Activated CD4-positive, alpha-beta T cell treated with anti-CD3 and anti-CD28 coated beads, Interleukin-2, amount 10 ng/mL, durations not matched to agents 7 days and 5 days (primary cell): ENCODE measurements around the gene PDE7B. TPM values are rescaled to one million over a fixed set of nuclear protein-coding genes. Genes with fewer than 3 reads are reported as not detected.
A peak's percentile ranks its signal among the peaks of the same experiment; 100 is the strongest.

ENCODE experiments used
- CTCF ChIA-PET: fragments of 350-600 bp; sonication (Branson Sonifier 250); formaldehyde crosslinking; loops from one replicate; lab custom pipeline; 2021; ENCODE audit warnings: antibody characterized with exemption; lab: Charles Lee
- POLR2A ChIA-PET: fragments of 350-600 bp; sonication (Branson Sonifier 250); formaldehyde crosslinking; loops from one replicate; lab custom pipeline; 2021; ENCODE audit warnings: antibody characterized with exemption; lab: Charles Lee
- DNase-seq: peaks from one replicate; pipeline ENCODE4 v3.0.0-alpha.2; 2020
- H3K27ac Mint-ChIP-seq: one replicate; pipeline ENCODE4 v1.8.0; 2021; ENCODE audit warnings: mild to moderate bottlenecking, moderate library complexity, mixed read lengths
- H3K27me3 Mint-ChIP-seq: one replicate; pipeline ENCODE4 v1.8.0; 2021; ENCODE audit warnings: mixed read lengths
- H3K36me3 Mint-ChIP-seq: one replicate; pipeline ENCODE4 v1.8.0; 2021; ENCODE audit warnings: low read depth, mixed read lengths
- H3K4me1 Mint-ChIP-seq: one replicate; pipeline ENCODE4 v1.8.0; 2021; ENCODE audit warnings: mixed read lengths
- H3K4me3 Mint-ChIP-seq: one replicate; pipeline ENCODE4 v1.8.0; 2021; ENCODE audit warnings: mild to moderate bottlenecking, moderate library complexity, mixed read lengths
- H3K9me3 Mint-ChIP-seq: one replicate; pipeline ENCODE4 v1.8.0; 2021; ENCODE audit warnings: mixed read lengths
- total RNA-seq, 2 experiments: library from RNA; stranded (reverse); gene quantifications; one replicate each; pipeline ENCODE4 v1.2.3, GENCODE V29; 2021

Gene PDE7B
- 1 to 10 TPM in 1 of 2 experiments, under 1 TPM in 1; 0.57 to 1.2 TPM for total RNA-seq

DNA sequence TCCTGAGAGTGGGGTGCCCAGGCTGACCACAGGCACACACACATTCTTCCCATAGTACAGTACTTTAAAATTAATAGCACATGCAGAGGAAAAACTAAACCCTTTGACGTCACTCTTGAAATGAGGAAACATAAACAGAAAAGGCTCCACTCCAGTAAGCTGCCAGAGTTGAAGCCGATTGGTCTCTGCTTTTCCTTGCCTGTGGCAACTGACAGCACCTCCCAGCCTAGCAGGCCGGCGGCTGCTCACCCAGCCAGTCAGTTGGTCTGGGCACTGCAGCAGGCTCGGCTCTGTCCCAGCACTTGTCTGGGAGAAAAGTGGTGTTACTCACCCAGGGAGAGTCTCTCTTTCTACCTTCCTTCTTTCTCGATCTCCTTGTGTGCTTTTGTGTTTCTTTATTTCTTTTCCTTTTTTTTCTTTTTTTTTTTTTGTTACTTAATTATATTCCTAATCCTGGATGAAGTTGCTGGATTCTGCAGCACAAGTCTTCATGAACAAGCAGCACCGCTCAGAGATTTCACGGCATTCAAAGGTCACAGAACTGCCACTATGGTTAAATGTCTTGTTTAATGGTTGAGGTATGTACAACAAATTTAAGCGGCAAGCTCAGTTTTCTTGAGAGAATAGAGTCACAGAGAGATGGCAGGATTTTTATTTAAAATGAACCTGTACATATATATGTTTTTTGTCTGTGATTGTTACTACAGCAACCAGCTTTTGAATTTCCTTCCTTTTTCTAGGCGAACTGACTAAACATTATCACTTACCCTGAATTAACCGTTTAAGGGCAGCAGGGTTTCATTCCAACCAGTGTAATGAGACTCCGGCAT, at the start of gene PDE7B:
PDE7B (plus strand) TSS at position 260 of the 830 bp plus-strand sequence.
- DNase-seq = peak; percentile 59
- H3K27me3 Mint-ChIP-seq = no peaks in the 10 kb centered on the region
- H3K4me1 Mint-ChIP-seq = peaks cover 26% of the 10 kb centered on the region
- peaks cover 2% of the 10 kb centered on the region for H3K36me3 Mint-ChIP-seq
- POLR2A ChIA-PET = no interaction called here
- H3K9me3 Mint-ChIP-seq = no peaks in the 10 kb centered on the region
- CTCF ChIA-PET = interaction anchor here (0.6 to 1.8 kb wide), 7 partner anchors 11 to 1389 kb away, joined by 3 to 6 read pairs (median 3); no protein-coding TSS in a partner anchor
- peak within 1 kb of the TSS; percentile 71 for H3K4me3 Mint-ChIP-seq
- peak within 1 kb of the TSS; percentile 87 for H3K27ac Mint-ChIP-seq

DNA sequence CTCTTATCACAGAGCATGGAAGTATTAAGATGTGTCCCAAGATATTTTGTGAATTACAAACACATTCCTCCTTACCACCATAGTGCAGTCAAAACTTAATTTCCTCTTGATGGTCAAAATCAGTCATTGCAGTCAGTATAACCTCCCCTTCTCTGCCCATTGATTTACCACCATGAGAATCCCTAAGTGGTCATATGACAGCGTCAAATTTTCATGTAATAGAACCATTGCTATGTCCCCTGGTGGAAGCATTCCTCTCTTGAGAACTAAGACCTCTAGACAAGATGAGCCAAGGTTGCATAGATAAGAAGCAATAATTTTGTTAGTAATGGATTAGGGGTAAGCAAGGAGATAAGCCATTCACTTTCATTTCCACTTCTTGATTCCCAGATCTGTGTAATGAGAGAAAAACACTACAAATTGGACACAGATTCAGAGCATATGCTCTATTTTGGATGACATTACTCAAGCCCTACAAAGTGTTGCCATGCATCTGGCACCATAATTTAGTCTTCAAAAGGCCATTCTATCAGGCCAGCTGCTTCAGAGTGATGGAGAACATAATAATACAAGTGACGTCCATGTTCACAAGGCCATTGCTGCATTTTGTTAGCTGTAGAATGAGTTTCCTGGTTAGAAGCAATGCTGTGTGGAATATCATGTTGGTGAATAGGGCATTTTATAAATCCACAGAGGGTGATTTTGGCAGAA, 49.6 kb upstream of the PDE7B start:
- Mint-ChIP-seq H3K27me3 (no peaks in the 10 kb centered on the region), H3K36me3 (no peaks in the 10 kb centered on the region), H3K27ac (no peak overlapping the region), H3K9me3 (no peaks in the 10 kb centered on the region), H3K4me3 (no peak overlapping the region), H3K4me1 (no peaks in the 10 kb centered on the region)
- no peak for DNase-seq
- CTCF ChIA-PET = interaction anchor here (0.8 kb wide), 1 partner anchor 16 kb away, joined by 3 read pairs; no protein-coding TSS in a partner anchor
- POLR2A ChIA-PET = no interaction called here

DNA sequence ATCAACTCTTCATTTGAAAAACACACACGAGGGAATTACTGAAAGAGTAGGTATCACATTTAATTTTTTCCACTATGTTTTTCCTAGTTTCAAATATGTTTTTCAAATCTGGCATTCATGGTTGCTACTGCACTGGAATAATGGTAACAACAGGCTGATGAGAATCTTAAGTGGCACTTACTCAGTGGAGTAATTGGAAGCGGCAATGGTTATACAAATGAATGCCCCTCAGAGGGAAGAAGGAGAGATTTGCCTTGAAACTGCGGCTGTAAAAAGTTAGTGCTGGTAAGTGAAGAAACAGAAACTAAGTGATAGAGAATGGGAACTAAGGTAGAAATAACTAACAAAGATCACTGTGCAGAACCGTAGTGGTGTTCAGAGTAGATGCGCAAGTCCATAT, 41.0 kb upstream of the PDE7B start:
- DNase-seq = no peak
- H3K4me1 Mint-ChIP-seq = no peaks in the 10 kb centered on the region
- POLR2A ChIA-PET = no interaction called here
- peaks cover 3% of the 10 kb centered on the region for H3K9me3 Mint-ChIP-seq
- CTCF ChIA-PET = no interaction called here
- no peak overlapping the region for H3K4me3 Mint-ChIP-seq
- H3K36me3 Mint-ChIP-seq = no peaks in the 10 kb centered on the region
- H3K27ac Mint-ChIP-seq = no peak overlapping the region
- H3K27me3 Mint-ChIP-seq = no peaks in the 10 kb centered on the region

DNA sequence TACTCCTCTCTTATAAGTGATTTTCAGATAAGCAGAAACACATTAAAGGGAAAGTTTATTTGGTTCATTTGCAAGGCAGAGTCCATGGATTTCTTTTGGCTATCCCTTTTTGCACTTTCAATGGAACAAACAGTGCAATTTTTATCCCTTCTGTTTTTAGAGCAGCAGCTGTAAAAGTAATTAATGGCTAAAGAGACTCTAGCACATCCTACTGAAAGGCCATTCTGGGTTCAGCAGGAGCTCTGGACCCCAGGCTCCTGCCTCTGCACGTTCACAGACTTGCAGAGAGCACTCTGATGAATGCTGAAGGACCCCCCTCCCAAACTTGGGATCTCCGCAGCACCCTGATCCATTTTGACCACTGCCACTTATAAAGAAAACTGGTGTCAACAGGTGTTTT, 40.3 kb upstream of the PDE7B start:
- H3K9me3 Mint-ChIP-seq = peaks cover 3% of the 10 kb centered on the region
- POLR2A ChIA-PET = no interaction called here

DNA sequence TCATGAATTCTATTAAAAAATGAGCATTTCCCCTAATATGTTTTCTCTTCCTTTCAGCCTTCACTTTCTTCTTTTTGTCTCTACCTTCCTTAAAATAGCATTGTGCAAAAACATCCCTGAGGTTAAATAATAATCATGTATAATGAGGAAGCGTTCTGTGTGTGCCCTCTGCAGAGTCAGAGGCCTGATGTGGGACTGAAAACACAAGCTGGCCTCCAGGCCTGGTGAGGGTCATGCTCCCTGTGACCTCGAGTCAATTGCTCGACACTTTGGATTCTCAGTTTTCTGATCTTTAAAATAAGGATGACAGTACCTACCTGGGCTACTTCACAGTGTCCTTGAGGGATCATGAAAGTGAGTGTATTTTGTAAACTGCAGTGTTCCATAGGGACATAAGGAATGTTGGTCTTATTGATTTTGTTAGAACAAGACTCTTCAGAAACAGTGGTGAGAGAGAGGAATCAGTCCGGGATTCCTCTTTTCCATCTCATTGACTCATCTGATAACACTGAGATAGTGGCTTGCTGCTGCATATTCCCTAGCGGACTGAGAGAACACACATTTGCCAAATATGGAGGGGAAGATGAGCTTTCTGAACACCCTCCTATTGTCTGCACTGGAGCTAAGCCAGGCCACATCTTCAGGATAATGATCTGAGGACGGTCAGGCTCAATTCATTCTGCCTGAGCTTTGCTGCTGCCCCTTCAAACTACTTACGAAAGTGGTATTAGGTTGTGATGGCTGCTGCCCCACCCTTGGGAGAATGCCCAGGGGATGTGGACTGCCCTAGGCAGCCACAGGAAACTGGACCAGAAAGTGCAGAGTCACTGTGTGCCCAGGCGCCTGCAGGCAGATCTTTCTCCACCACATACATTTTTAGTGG, 39.6 kb upstream of the PDE7B start:
- Mint-ChIP-seq H3K27me3 (no peaks in the 10 kb centered on the region), H3K4me3 (no peak overlapping the region), H3K9me3 (peaks cover 3% of the 10 kb centered on the region), H3K27ac (no peak overlapping the region), H3K4me1 (no peaks in the 10 kb centered on the region), H3K36me3 (no peaks in the 10 kb centered on the region)
- DNase-seq = no peak
- ChIA-PET CTCF (interaction anchor here (0.9 kb wide), 1 partner anchor 22 kb away, joined by 3 read pairs; no protein-coding TSS in a partner anchor), POLR2A (no interaction called here)

More for the DNA sequence above, 40.3 kb upstream of the PDE7B start:
- Mint-ChIP-seq H3K4me1 (no peaks in the 10 kb centered on the region), H3K4me3 (no peak overlapping the region), H3K36me3 (no peaks in the 10 kb centered on the region), H3K27me3 (no peaks in the 10 kb centered on the region), H3K27ac (no peak overlapping the region)
- DNase-seq = no peak
- CTCF ChIA-PET = no interaction called here

DNA sequence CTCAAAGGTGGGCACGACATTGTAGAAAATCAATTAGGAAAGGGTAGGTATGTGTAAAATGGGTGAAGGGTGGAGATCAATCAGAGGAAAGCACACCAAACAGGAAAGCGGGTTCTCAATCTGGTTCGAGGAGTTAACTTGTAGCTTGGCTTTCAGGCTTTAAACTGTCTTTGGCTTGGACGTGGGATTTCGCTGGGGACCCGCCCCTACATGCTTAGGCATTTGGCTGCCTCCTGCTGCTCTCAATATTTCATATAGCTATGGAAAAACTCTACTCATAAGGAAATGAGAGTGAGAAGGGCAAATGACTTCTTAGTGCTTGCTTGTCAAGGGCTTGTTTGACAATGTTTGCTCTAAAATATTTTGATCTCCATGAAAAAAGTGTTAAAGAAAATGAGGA, 38.1 kb upstream of the PDE7B start:
- CTCF ChIA-PET = no interaction called here
- H3K4me1 Mint-ChIP-seq = no peaks in the 10 kb centered on the region
- H3K27ac Mint-ChIP-seq = no peak overlapping the region
- no peak overlapping the region for H3K4me3 Mint-ChIP-seq
- no peaks in the 10 kb centered on the region for H3K27me3 Mint-ChIP-seq
- no peak for DNase-seq
- H3K36me3 Mint-ChIP-seq = no peaks in the 10 kb centered on the region
- POLR2A ChIA-PET = no interaction called here
- H3K9me3 Mint-ChIP-seq = peaks cover 3% of the 10 kb centered on the region

DNA sequence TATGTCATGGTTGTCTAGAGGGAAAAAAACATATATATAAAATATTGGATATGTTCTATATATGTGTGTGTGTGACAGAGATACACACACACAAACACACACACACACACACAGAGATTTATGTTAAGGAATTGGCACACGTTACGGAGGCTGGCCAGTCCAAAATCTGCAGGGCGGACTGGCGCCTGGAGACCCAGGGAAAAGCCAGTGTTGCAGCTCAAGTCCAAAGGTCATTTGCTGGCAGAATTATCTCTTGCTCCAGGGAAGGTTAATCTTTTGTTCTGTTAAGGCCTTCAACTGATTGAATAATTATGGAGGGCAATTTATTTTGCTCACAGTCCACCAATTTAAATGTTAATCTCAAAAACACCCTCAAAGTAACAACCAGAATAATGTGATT, 37.5 kb upstream of the PDE7B start:
- no peaks in the 10 kb centered on the region for H3K27me3 Mint-ChIP-seq
- ChIA-PET POLR2A (no interaction called here), CTCF (interaction anchor here (0.6 kb wide), 1 partner anchor 674 kb away, joined by 3 read pairs; no protein-coding TSS in a partner anchor)
- H3K4me3 Mint-ChIP-seq = no peak overlapping the region
- no peaks in the 10 kb centered on the region for H3K36me3 Mint-ChIP-seq
- no peak for DNase-seq
- H3K4me1 Mint-ChIP-seq = no peaks in the 10 kb centered on the region
- no peak overlapping the region for H3K27ac Mint-ChIP-seq
- H3K9me3 Mint-ChIP-seq = peaks cover 2% of the 10 kb centered on the region

DNA sequence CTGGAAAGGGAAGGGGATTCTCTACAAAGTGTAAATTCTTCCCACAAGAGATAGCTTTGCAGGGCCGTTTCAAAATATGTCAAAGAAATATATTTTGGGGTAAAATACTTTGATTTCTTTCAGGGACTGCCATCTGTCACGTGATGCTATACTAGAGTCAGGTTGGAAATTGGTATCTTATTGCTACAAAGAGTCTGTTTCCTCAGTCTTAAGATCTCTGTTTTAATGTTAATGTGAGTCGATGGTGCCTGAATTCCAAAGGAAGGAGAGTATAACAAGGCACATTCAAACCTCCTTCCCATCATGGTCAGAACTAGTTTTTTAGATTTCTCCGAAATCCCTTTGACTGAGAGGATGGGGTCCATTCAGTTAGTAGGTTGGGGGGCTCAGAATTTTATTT, 36.3 kb upstream of the PDE7B start:
- Mint-ChIP-seq H3K27ac (no peak overlapping the region), H3K9me3 (no peaks in the 10 kb centered on the region), H3K36me3 (no peaks in the 10 kb centered on the region), H3K4me3 (no peak overlapping the region), H3K27me3 (no peaks in the 10 kb centered on the region), H3K4me1 (no peaks in the 10 kb centered on the region)
- POLR2A ChIA-PET = no interaction called here
- DNase-seq = no peak
- CTCF ChIA-PET = no interaction called here

DNA sequence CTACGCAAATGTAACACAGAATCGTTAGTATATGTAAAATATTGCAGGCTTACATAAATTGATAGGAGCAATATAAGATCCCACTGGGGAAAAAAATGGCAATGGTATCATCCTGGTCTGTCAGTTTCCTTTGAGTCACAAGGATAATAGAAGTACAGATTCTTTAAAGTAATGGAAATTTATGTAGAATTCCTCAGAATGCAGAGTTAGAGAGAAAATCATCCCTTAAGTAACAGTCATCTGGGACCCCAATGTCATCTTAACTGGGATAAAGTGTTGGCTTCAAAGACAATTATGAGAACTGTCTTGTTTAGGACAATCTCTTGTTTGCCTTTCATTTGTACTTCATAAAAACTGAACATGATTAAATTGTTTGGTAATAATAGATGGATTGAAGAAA, 34.5 kb upstream of the PDE7B start:
- Mint-ChIP-seq H3K9me3 (no peaks in the 10 kb centered on the region), H3K27me3 (no peaks in the 10 kb centered on the region), H3K4me1 (no peaks in the 10 kb centered on the region), H3K36me3 (no peaks in the 10 kb centered on the region), H3K27ac (no peak overlapping the region), H3K4me3 (no peak overlapping the region)
- ChIA-PET POLR2A (no interaction called here), CTCF (no interaction called here)
- no peak for DNase-seq

DNA sequence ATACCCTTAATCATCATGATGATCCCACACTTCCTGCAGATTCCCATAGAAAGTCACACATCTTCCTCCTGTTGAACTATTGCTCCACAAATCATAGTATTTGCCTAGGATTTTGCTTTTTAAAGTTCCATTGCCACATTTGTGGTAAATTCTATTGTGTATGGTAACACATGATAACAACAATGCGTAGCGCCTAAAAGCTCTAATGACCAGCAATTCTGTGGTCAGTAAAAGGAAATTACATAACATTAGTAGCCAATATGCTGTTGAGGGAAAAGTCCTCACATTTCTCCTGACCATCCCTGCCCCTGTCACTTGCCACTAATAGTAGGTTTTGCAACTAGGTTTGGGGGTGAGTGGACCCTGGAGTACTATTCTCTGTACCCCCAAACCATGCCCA, 31.8 kb upstream of the PDE7B start:
- Mint-ChIP-seq H3K27me3 (no peaks in the 10 kb centered on the region), H3K4me3 (no peak overlapping the region), H3K36me3 (no peaks in the 10 kb centered on the region), H3K9me3 (no peaks in the 10 kb centered on the region), H3K27ac (no peak overlapping the region), H3K4me1 (no peaks in the 10 kb centered on the region)
- POLR2A ChIA-PET = no interaction called here
- CTCF ChIA-PET = no interaction called here
- DNase-seq = no peak

DNA sequence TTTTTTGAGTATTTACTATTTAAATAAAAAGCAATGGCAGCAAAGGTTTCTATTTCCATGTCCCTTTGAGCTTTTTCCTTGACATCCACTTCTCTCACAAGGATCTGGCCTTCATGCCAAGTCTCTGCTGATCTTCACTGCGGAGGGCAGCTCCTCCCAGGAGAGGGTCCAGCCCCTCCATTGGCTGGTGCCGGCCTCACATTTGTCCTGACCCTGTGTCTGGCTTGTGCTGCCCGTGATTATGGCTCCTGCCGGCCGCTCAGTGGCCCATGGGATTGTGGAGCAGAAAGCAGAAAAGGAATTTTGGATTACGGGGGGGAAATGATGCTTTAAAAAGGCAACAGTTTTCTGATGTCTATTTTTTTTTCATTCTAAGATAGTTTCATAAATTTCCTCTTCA, 31.2 kb upstream of the PDE7B start:
- no peaks in the 10 kb centered on the region for H3K36me3 Mint-ChIP-seq
- ChIA-PET CTCF (no interaction called here), POLR2A (no interaction called here)
- H3K4me1 Mint-ChIP-seq = no peaks in the 10 kb centered on the region
- no peaks in the 10 kb centered on the region for H3K27me3 Mint-ChIP-seq
- no peak overlapping the region for H3K27ac Mint-ChIP-seq
- DNase-seq = no peak
- H3K4me3 Mint-ChIP-seq = no peak overlapping the region
- H3K9me3 Mint-ChIP-seq = no peaks in the 10 kb centered on the region

DNA sequence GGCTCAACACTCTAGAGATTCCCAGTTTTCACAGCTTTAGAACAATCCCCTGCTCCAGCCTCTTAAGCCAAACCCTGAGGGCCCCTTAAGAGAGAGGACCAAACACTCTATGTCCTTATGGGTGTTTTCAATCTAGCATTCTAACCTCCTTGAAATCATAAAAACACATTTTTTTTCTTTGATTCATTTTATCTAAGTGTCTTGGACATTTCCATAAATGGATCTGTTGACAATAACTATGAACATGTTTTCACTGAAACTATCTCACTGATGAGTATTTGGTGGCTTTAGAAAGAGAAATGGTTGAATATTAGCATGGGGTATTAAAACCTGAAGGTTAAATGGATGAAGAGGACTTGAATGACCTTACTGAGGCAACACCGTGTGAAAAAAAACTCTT, 27.6 kb upstream of the PDE7B start:
- Mint-ChIP-seq H3K4me3 (no peak overlapping the region), H3K36me3 (no peaks in the 10 kb centered on the region), H3K4me1 (no peaks in the 10 kb centered on the region), H3K9me3 (no peaks in the 10 kb centered on the region), H3K27me3 (no peaks in the 10 kb centered on the region), H3K27ac (no peak overlapping the region)
- DNase-seq = no peak
- POLR2A ChIA-PET = no interaction called here
- CTCF ChIA-PET = no interaction called here
